Endothelial cell (in vitro differentiated cells): ENCODE results near the gene FAIM. TPM values are rescaled to one million over a fixed set of nuclear protein-coding genes. Genes with fewer than 3 reads are reported as not detected.

Experiments
- DNase-seq: peaks from one replicate; pipeline ENCODE4 v3.0.0; 2021; ENCODE audit warnings: low spot score
- H3K27ac Mint-ChIP-seq: one replicate; pipeline ENCODE4 v1.8.0; 2021; ENCODE audit warnings: mixed read lengths, inconsistent platforms; ENCODE audit not compliant: unreplicated experiment
- H3K27me3 Mint-ChIP-seq: one replicate; pipeline ENCODE4 v1.8.0; 2021; ENCODE audit warnings: mild to moderate bottlenecking, moderate library complexity, mixed read lengths, inconsistent platforms; ENCODE audit not compliant: unreplicated experiment
- H3K36me3 Mint-ChIP-seq: one replicate; pipeline ENCODE4 v1.8.0; 2021; ENCODE audit warnings: mild to moderate bottlenecking, low read depth, mixed read lengths, inconsistent platforms; ENCODE audit not compliant: unreplicated experiment
- H3K4me1 Mint-ChIP-seq: one replicate; pipeline ENCODE4 v1.8.0; 2021; ENCODE audit warnings: mild to moderate bottlenecking, mixed read lengths, inconsistent platforms; ENCODE audit not compliant: unreplicated experiment
- H3K4me3 Mint-ChIP-seq: one replicate; pipeline ENCODE4 v1.8.0; 2021; ENCODE audit warnings: mild to moderate bottlenecking, mixed read lengths, inconsistent platforms; ENCODE audit not compliant: unreplicated experiment
- H3K9me3 Mint-ChIP-seq: one replicate; pipeline ENCODE4 v1.8.0; 2021; ENCODE audit warnings: mixed read lengths, inconsistent platforms; ENCODE audit not compliant: unreplicated experiment
- total RNA-seq: library from RNA; stranded (reverse); fragmentation: NEBNext Ultra II Directional; extraction: Animal tissue kit (Norgen Biotek cat#: 25700); gene quantifications from one replicate; pipeline ENCODE4 v1.2.1, GENCODE V29; 2021; ENCODE audit not compliant: unreplicated experiment
- TF ChIP-seq, protein P1 (sequence below): fragments of 200-600 bp; sonication (generic); IDR thresholded peaks from one replicate; pipeline ENCODE4 v1.5.0; 2021; ENCODE audit warnings: antibody characterized with exemption; ENCODE audit not compliant: unreplicated experiment

FAIM gene
- total RNA-seq, 1 donor from 2014 or later = 5.5 TPM

DNA sequence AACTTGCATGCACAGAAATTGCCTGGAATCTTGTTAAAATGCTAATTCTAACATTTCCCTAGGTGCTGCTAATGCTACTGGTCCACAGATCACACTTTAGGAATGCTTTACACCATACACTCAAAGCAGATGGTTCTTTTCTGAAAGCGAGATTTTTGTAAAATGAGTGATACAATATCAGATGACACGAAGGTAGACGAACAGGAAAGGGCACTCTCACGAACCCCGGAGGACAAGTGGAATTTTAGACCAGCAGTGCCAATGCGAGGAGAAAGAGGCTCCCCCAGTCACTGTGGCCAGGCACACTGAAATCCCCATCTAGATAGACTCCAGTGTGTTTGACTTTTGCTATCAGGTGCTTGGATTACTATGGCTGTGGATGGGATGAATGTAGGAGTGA lies 21.0 kb downstream of the FAIM start:
- H3K4me3 Mint-ChIP-seq = no peak overlapping the region
- no peak for DNase-seq

DNA sequence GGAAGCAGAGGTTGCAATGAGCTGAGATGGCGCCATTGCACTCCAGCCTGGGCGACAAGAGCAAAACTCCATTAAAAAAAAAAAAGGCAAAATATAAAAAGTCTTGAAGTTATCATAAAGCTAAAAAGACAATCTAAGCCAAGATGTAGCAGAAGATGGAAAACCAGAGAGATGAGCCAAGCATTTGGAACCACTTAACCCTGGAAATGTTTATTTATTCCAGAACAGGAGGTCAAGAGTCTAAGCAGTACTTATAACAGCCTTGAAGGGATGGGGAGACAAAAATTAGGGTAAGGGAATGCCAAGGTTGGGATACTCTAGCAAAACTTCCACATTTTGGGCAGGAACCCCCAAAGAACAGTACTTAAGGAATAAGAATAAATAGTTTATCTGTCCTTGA lies 30.1 kb downstream of the FAIM start:
- H3K27ac Mint-ChIP-seq = no peak overlapping the region
- H3K27me3 Mint-ChIP-seq = peaks cover 1% of the 10 kb centered on the region
- H3K9me3 Mint-ChIP-seq = peaks cover 4% of the 10 kb centered on the region
- TF ChIP-seq, protein P1, sequence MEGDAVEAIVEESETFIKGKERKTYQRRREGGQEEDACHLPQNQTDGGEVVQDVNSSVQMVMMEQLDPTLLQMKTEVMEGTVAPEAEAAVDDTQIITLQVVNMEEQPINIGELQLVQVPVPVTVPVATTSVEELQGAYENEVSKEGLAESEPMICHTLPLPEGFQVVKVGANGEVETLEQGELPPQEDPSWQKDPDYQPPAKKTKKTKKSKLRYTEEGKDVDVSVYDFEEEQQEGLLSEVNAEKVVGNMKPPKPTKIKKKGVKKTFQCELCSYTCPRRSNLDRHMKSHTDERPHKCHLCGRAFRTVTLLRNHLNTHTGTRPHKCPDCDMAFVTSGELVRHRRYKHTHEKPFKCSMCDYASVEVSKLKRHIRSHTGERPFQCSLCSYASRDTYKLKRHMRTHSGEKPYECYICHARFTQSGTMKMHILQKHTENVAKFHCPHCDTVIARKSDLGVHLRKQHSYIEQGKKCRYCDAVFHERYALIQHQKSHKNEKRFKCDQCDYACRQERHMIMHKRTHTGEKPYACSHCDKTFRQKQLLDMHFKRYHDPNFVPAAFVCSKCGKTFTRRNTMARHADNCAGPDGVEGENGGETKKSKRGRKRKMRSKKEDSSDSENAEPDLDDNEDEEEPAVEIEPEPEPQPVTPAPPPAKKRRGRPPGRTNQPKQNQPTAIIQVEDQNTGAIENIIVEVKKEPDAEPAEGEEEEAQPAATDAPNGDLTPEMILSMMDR = no peak
- H3K4me3 Mint-ChIP-seq = no peak overlapping the region
- no peaks in the 10 kb centered on the region for H3K4me1 Mint-ChIP-seq
- DNase-seq = no peak
- H3K36me3 Mint-ChIP-seq = peaks cover 10% of the 10 kb centered on the region

More for the DNA sequence above, 21.0 kb downstream of the FAIM start:
- Mint-ChIP-seq H3K9me3 (no peaks in the 10 kb centered on the region), H3K36me3 (no peaks in the 10 kb centered on the region), H3K27me3 (no peaks in the 10 kb centered on the region), H3K4me1 (no peaks in the 10 kb centered on the region), H3K27ac (no peak overlapping the region)
- TF ChIP-seq, protein P1 = no peak

DNA sequence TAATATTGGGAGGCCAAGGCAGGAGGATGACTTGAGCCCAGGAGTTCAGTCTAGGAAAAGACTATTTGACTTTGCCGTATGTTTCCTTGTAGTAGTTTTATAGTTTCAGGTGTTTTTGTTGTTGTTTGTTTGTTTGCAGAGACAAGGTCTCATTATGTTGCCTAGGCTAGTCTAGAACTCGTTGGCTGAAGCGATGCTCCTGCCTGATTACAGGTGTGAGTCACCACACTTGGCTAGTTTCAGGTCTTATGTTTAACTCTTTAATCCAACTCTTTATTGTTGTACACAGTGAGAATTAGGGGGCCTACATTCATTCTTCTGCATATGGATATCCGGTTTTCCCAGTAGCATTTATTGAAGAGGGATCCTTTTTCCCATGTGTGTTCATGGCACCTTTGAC lies 32.0 kb downstream of the FAIM start:
- H3K9me3 Mint-ChIP-seq = peaks cover 17% of the 10 kb centered on the region
- H3K27me3 Mint-ChIP-seq = peaks cover 1% of the 10 kb centered on the region
- H3K27ac Mint-ChIP-seq = no peak overlapping the region
- H3K4me1 Mint-ChIP-seq = no peaks in the 10 kb centered on the region
- H3K4me3 Mint-ChIP-seq = no peak overlapping the region
- TF ChIP-seq, protein P1 = no peak
- no peak for DNase-seq
- H3K36me3 Mint-ChIP-seq = peaks cover 22% of the 10 kb centered on the region

- peaks cover 24% of the 10 kb centered on the region for H3K9me3 Mint-ChIP-seq
Measured at GRCh38 chr3:138642226-138642926, 33.8 kb downstream of the FAIM start.

DNA sequence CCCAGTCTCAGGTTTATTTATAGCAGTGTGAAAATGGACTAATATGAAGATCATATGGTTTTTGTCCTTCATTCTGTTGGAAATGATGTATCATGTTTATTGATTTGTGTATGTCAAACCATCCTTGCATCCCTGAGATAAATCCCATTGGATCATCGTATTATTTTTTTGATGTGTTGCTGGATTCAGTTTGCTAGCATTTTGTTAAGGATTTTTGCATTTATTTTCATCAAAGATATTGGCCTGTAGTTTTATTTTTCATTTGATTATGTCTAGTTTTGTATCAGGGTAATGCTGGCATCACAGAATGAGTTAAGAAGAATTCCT lies 34.3 kb downstream of the FAIM start:
- H3K27ac Mint-ChIP-seq = no peak overlapping the region
- H3K36me3 Mint-ChIP-seq = peaks cover 36% of the 10 kb centered on the region
- TF ChIP-seq, protein P1 = no peak
- H3K4me1 Mint-ChIP-seq = no peaks in the 10 kb centered on the region
- H3K27me3 Mint-ChIP-seq = peaks cover 1% of the 10 kb centered on the region
- H3K4me3 Mint-ChIP-seq = peak overlapping the region; percentile 79
- no peak for DNase-seq
- peaks cover 24% of the 10 kb centered on the region for H3K9me3 Mint-ChIP-seq

More at GRCh38 chr3:138642226-138642926, 33.8 kb downstream of the FAIM start:
- Mint-ChIP-seq H3K36me3 (peaks cover 32% of the 10 kb centered on the region), H3K27ac (no peak overlapping the region), H3K27me3 (peaks cover 1% of the 10 kb centered on the region), H3K4me1 (no peaks in the 10 kb centered on the region), H3K4me3 (peak overlapping the region; percentile 2)
- TF ChIP-seq, protein P1 = no peak
- no peak for DNase-seq
